Suprapubic skin (tissue), 4 donors: ENCODE measurements around the gene RBM8A.

Experiments
- EP300 ChIP-seq: sonication (generic); formaldehyde crosslinking; IDR thresholded peaks from one replicate; pipeline ENCODE4 v1.6.1; 2017; ENCODE audit warnings: antibody characterized with exemption
- POLR2AphosphoS5 ChIP-seq, 3 donors: sonication (generic); formaldehyde crosslinking; IDR thresholded peaks; one replicate each; pipeline ENCODE4 v1.6.1; 2017; ENCODE audit warnings: antibody characterized with exemption in 3 of 3
- TF ChIP-seq, protein P1 (sequence below), 2 donors: fragments of 200-600 bp in 1 of 2; fragments of 450-650 bp in 1 of 2; sonication (generic) in 1 of 2; IDR thresholded peaks; one replicate each; pipeline ENCODE4 v1.5.1; 2016 to 2019; ENCODE audit warnings: antibody characterized with exemption in 2 of 2, mild to moderate bottlenecking in 1 of 2, moderate library complexity in 1 of 2

DNA sequence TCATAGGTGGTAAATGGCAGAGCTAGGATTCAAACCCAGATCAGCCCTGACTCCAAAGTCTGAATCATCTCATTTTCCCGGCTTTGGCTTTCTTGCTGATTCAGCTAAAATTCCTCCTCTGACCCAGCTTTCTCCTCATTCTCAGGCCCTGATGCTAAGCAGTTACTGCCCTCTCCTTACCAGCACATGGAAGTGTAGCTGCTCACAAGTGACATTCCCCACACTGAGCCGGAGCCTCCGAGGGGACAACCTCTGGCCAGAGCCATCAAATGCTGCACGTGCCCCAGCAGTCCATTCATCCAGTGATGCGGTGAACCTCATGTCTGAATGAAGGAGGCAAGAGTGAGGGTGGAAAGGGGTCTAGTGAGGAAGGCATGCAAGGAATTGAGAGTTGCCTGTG is 28.5 kb downstream of the RBM8A start:
- TF ChIP-seq EP300 (no peak), POLR2AphosphoS5 (IDR thresholded peaks at IDR 0.05) (no peak)
- TF ChIP-seq, protein P1, sequence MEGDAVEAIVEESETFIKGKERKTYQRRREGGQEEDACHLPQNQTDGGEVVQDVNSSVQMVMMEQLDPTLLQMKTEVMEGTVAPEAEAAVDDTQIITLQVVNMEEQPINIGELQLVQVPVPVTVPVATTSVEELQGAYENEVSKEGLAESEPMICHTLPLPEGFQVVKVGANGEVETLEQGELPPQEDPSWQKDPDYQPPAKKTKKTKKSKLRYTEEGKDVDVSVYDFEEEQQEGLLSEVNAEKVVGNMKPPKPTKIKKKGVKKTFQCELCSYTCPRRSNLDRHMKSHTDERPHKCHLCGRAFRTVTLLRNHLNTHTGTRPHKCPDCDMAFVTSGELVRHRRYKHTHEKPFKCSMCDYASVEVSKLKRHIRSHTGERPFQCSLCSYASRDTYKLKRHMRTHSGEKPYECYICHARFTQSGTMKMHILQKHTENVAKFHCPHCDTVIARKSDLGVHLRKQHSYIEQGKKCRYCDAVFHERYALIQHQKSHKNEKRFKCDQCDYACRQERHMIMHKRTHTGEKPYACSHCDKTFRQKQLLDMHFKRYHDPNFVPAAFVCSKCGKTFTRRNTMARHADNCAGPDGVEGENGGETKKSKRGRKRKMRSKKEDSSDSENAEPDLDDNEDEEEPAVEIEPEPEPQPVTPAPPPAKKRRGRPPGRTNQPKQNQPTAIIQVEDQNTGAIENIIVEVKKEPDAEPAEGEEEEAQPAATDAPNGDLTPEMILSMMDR (IDR thresholded peaks at IDR 0.05), result no peak
